Smooth muscle cell (in vitro differentiated cells): ENCODE measurements around the gene KCNB1. TPM values are rescaled to one million over a fixed set of nuclear protein-coding genes. Genes with fewer than 3 reads are reported as not detected.
"Not testable (repeated sequence)": the region's sequence is repeated elsewhere in the genome, so short reads cannot be mapped to it uniquely, and the experiment has no call there.

Experiments
- DNase-seq: peaks from one replicate; lab custom pipeline; 2025; ENCODE audit not compliant: unreplicated experiment; lab: John Stamatoyannopoulos, UW
- H2AFZ ChIP-seq: fragments of 200-600 bp; sonication (generic); 2 replicates; pipeline ENCODE4 v1.6.0; 2016; ENCODE audit warnings: antibody characterized with exemption, low read depth, mild to moderate bottlenecking
- H3F3A ChIP-seq: fragments of 200-600 bp; sonication (generic); 2 replicates; pipeline ENCODE4 v1.6.0; 2017; ENCODE audit warnings: antibody characterized with exemption, low read depth
- H3K27ac ChIP-seq: fragments of 200-600 bp; sonication (generic); 2 replicates; pipeline ENCODE4 v1.5.1; 2016; ENCODE audit warnings: low read depth, mild to moderate bottlenecking
- H3K27me3 ChIP-seq: fragments of 200-600 bp; sonication (generic); 2 replicates; pipeline ENCODE4 v1.6.1; 2016; ENCODE audit warnings: low read depth, mild to moderate bottlenecking
- H3K36me3 ChIP-seq: fragments of 200-600 bp; sonication (generic); 2 replicates; pipeline ENCODE4 v1.5.1; 2016; ENCODE audit warnings: low read depth
- H3K4me1 ChIP-seq: fragments of 200-600 bp; sonication (generic); 2 replicates; pipeline ENCODE4 v1.5.1; 2016; ENCODE audit warnings: low read depth
- H3K4me2 ChIP-seq: fragments of 200-600 bp; sonication (generic); 2 replicates; pipeline ENCODE4 v1.6.0; 2016; ENCODE audit warnings: mild to moderate bottlenecking
- H3K4me3 ChIP-seq: fragments of 200-600 bp; sonication (generic); 2 replicates; pipeline ENCODE4 v1.5.1; 2016; ENCODE audit warnings: mild to moderate bottlenecking
- H3K79me2 ChIP-seq: fragments of 200-600 bp; sonication (generic); 2 replicates; pipeline ENCODE4 v1.6.0; 2016; ENCODE audit warnings: low read depth, mild to moderate bottlenecking
- H3K9ac ChIP-seq: fragments of 200-600 bp; sonication (generic); 2 replicates; pipeline ENCODE4 v1.6.0; 2016; ENCODE audit warnings: low read depth
- H3K9me3 ChIP-seq: fragments of 200-600 bp; sonication (generic); replicated peaks from 2 replicates; pipeline ENCODE4 v1.5.1; 2016; ENCODE audit warnings: low read depth
- H4K20me1 ChIP-seq: fragments of 200-600 bp; sonication (generic); 2 replicates; pipeline ENCODE4 v1.6.0; 2016; ENCODE audit warnings: low read depth
- WGBS: methylation state at CpG from one replicate; pipeline ENCODE4 v1.1.7; 2016; ENCODE audit warnings: low lambda C conversion rate; 5-methylcytosine and 5-hydroxymethylcytosine counted together
- polyA plus RNA-seq: library from polyadenylated mRNA; unstranded; fragments of >200 nt; fragmentation: Nextera tagmentation; extraction: Ambion mirVana; gene quantifications from 2 replicates; pipeline ENCODE4 v1.2.1, GENCODE V29; 2016
- total RNA-seq: library from RNA; depleted of rRNA; stranded (reverse); fragments of >200 nt; gene quantifications from 2 replicates; pipeline ENCODE4 v1.2.3, GENCODE V29; 2014
- TF ChIP-seq, protein P1 (sequence below): fragments of 200-600 bp; sonication (generic); IDR thresholded peaks from 2 replicates; pipeline ENCODE4 v1.5.1; 2017; ENCODE audit warnings: borderline replicate concordance, mild to moderate bottlenecking, antibody characterized with exemption; ENCODE audit not compliant: insufficient read depth, poor library complexity, severe bottlenecking

KCNB1 gene
- total and polyA plus RNA-seq, 2 experiments from 2014 or later = not detected

DNA sequence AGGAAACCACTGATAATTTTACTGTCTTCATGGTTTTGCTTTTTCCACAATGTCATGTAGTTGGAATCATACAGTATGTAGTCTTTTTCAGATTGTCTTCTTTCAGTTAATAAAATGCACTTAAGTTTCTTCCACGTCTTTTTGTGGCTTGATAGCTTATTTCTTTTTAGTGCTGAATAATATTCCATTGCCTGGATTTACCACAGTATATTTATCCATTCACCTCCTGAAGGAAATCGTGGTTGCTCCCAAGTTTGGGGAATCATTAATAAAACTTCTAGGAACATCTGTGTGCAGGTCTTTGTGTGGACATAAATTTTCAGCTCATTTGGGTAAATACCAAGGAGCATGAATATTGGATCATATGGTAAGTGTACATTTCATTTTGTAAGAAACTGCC is 165.8 kb downstream of the KCNB1 start:
- Histone ChIP-seq H2AFZ (no peak overlapping the region), H4K20me1 (no peaks in the 10 kb centered on the region), H3K4me1 (peaks cover 7% of the 10 kb centered on the region), H3K9me3 (no peaks in the 10 kb centered on the region), H3K4me2 (no peak overlapping the region), H3K9ac (no peak overlapping the region), H3K27me3 (peaks cover 80% of the 10 kb centered on the region), H3K4me3 (no peak overlapping the region), H3K36me3 (no peaks in the 10 kb centered on the region), H3F3A (no peaks in the 10 kb centered on the region), H3K79me2 (no peaks in the 10 kb centered on the region), H3K27ac (no peak overlapping the region)
- DNase-seq = no peak
- TF ChIP-seq, protein P1, sequence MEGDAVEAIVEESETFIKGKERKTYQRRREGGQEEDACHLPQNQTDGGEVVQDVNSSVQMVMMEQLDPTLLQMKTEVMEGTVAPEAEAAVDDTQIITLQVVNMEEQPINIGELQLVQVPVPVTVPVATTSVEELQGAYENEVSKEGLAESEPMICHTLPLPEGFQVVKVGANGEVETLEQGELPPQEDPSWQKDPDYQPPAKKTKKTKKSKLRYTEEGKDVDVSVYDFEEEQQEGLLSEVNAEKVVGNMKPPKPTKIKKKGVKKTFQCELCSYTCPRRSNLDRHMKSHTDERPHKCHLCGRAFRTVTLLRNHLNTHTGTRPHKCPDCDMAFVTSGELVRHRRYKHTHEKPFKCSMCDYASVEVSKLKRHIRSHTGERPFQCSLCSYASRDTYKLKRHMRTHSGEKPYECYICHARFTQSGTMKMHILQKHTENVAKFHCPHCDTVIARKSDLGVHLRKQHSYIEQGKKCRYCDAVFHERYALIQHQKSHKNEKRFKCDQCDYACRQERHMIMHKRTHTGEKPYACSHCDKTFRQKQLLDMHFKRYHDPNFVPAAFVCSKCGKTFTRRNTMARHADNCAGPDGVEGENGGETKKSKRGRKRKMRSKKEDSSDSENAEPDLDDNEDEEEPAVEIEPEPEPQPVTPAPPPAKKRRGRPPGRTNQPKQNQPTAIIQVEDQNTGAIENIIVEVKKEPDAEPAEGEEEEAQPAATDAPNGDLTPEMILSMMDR = no peak
- 88% methylated on average over 2 of the region's 2 CpGs for WGBS

DNA sequence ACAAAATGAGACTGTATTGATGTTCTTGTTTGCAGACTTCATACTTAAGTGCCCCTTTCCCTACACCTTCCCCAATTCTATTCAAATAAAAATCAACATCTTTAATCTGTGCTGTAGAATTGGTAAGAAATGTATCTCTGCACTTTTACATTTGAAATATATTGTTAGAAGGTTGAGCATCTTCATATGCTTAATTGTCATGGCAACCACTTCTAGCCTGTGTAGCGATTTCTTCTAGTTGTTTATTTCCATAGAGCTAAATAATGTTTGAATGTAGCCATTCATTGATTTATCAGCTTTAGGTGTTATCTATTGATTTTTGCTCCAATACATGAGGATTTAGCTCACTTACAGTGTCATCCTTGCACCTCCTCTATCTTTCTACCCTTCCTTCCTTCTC is 166.9 kb downstream of the KCNB1 start:
- Histone ChIP-seq H3K27me3 (peaks cover 69% of the 10 kb centered on the region), H3K4me3 (no peak overlapping the region), H3K9ac (no peak overlapping the region), H4K20me1 (no peaks in the 10 kb centered on the region), H3K79me2 (no peaks in the 10 kb centered on the region), H3K27ac (no peak overlapping the region), H3K4me2 (no peak overlapping the region), H3K9me3 (no peaks in the 10 kb centered on the region), H3F3A (no peaks in the 10 kb centered on the region), H2AFZ (no peak overlapping the region), H3K4me1 (peaks cover 7% of the 10 kb centered on the region), H3K36me3 (no peaks in the 10 kb centered on the region)
- 95% methylated on average over 1 of the region's 1 CpG for WGBS
- TF ChIP-seq, protein P1 = no peak
- no peak for DNase-seq

DNA sequence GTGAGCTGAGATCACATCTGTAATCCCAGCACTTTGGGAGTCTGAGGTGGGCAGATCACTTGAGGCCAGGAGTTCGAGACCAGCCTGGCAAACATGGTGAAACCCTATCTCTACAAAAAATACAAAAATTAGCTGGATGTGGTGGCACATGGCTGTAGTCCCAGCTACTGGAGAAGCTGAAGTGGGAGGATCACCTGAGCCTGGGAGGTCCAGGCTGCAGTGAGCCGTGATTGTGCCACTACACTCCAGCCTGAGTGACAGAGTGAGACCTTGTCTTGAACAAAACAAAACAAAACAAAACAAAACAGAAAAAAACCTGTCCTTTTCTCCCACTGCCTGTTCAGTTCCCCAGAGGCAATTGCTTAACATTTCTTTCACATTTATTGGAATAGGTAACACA is 168.4 kb downstream of the KCNB1 start:
- H3K4me1 ChIP-seq, H3K36me3 ChIP-seq, H3F3A ChIP-seq, H4K20me1 ChIP-seq, H3K4me2 ChIP-seq, H3K9me3 ChIP-seq, H2AFZ ChIP-seq, H3K27ac ChIP-seq, H3K79me2 ChIP-seq, H3K4me3 ChIP-seq, H3K9ac ChIP-seq, DNase-seq: not testable (repeated sequence)
- peaks cover 54% of the 10 kb centered on the region for H3K27me3 ChIP-seq
- 84% methylated on average over 2 of the region's 2 CpGs for WGBS

Other genes with a start within 250 kb of the KCNB1 start
- gene ZNFX1, start 204.6 kb downstream of the KCNB1 start, total RNA-seq = 15.9 and 17.4 TPM in 2 replicates
- 16.4 and 18.0 TPM in 2 replicates for gene ZNFX1, start 204.6 kb downstream of the KCNB1 start, polyA plus RNA-seq
- gene PTGIS, start 85.5 kb upstream of the KCNB1 start, total RNA-seq = 0.18 and 0.31 TPM in 2 replicates
- 0.64 and 0.65 TPM in 2 replicates for gene PTGIS, start 85.5 kb upstream of the KCNB1 start, polyA plus RNA-seq
- gene B4GALT5, start 231.2 kb upstream of the KCNB1 start, total RNA-seq = 25.6 and 26.0 TPM in 2 replicates
- gene B4GALT5, start 231.2 kb upstream of the KCNB1 start, polyA plus RNA-seq = 8.2 and 12.0 TPM in 2 replicates